ENCODE results near the gene PPIL1. TPM values are rescaled to one million over a fixed set of nuclear protein-coding genes. Genes with fewer than 3 reads are reported as not detected.

PPIL1 gene
- total and polyA plus RNA-seq, 5 donors = 49.4 to 75.6 (median 67.5) TPM

DNA sequence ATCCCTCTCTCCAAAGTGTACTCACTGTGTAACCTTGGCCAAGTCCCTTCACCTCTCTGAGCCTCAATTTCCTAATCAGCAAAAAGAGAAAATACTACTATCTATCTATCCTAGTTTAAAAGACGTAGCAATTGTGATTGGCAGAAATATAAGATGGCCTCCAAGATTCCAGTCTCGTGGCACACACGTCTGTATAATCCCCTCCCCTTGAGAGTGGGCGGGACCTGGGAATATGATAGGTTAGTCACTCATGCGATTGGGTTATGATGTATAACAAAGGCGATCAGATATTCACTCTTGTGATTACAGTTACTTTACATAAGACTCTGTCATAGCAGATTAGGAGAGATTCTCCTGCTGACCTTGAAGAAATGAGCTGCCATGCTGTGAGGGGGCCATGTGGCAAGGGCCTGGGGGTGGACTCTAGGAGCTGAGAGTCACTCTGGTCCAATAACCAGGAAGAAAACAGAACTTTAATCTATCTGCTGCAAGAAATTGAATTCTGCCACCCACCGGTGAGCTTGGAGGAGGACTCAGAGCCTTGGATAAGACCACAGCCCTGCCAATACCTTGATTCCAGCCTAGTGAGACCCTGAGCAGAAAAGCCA, 41.3 kb downstream of the PPIL1 start:
- intact Hi-C loops (cut with DNase I) = loop anchor here in 2 of 4 donors (5.0 to 10.0 kb wide), 2 partner anchors 61 to 68 kb away; no protein-coding TSS in a partner anchor
- Histone ChIP-seq H3K27me3 (ENCODE audit: control insufficient read depth, insufficient read depth) (no peaks in the 10 kb centered on the region), H3K9me3 (ENCODE audit: control insufficient read depth, low read length) (no peaks in the 10 kb centered on the region), H3K27ac (ENCODE audit: low read length) (no peak overlapping the region), H3K4me1 (ENCODE audit: control insufficient read depth, insufficient read depth, low read length) (peaks cover 10% of the 10 kb centered on the region), H3K4me3 (ENCODE audit: low read length) (no peak overlapping the region)
- ATAC-seq (no peak), DNase-seq (peak in 1 of 3 donors; percentile 11)
- 90% methylated on average over 7 of the region's 7 CpGs for WGBS

DNA sequence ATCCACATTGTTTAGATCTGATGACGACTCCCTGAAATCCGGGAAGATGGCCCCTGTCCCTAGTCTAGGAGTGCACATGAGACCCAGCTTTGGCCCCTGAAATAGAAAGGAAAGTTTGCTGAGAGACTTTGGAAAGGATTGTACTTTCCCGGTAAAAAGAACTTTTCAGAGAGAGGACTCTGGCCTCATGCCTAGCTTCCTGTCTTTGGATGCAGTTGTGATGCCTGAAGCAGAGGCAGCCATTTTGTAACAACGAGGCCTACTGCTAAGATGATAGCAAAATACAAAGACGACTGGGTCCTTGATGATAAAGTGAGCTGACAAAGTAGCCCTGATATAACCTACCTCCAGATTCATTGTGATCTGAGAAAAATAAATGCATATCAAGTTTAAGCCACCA, 42.3 kb downstream of the PPIL1 start:
- Histone ChIP-seq H3K27ac (ENCODE audit: low read length) (peak overlapping the region; percentile 17), H3K4me1 (ENCODE audit: control insufficient read depth, insufficient read depth, low read length) (peaks cover 15% of the 10 kb centered on the region), H3K27me3 (ENCODE audit: control insufficient read depth, insufficient read depth) (no peaks in the 10 kb centered on the region), H3K9me3 (ENCODE audit: control insufficient read depth, low read length) (no peaks in the 10 kb centered on the region), H3K4me3 (ENCODE audit: low read length) (no peak overlapping the region)
- WGBS = 81% methylated on average over 5 of the region's 5 CpGs
- no peak for DNase-seq
- intact Hi-C loops (cut with DNase I) = loop anchor here in 2 of 4 donors (5.0 to 10.0 kb wide), 2 partner anchors 60 to 68 kb away; no protein-coding TSS in a partner anchor
- ATAC-seq = no peak

DNA sequence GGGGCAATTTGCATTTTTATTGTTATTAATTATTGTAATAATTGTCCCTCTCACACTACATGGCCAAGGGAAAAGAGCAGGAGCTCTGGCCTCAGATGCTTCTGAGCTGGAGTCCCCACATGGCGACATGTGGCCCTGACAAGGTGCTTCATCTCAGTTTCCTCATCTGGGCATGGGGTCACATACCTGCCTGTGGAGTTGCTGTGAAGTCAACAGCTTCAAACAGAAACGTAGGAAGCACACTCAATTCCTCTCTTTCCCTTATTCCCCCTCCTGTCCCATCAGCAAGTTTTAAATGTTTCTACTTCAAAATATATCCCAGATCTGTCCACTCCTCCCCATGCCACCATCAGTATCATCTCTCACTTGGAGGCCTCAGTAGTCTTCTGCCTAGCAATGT, 44.0 kb downstream of the PPIL1 start:
- WGBS = 48% methylated on average over 2 of the region's 2 CpGs
- peaks cover 26% of the 10 kb centered on the region for H3K4me1 ChIP-seq (ENCODE audit: control insufficient read depth, insufficient read depth, low read length)
- intact Hi-C loops (cut with DNase I) = loop anchor here in 2 of 4 donors (5.0 to 10.0 kb wide), 2 partner anchors 58 to 66 kb away; no protein-coding TSS in a partner anchor

DNA sequence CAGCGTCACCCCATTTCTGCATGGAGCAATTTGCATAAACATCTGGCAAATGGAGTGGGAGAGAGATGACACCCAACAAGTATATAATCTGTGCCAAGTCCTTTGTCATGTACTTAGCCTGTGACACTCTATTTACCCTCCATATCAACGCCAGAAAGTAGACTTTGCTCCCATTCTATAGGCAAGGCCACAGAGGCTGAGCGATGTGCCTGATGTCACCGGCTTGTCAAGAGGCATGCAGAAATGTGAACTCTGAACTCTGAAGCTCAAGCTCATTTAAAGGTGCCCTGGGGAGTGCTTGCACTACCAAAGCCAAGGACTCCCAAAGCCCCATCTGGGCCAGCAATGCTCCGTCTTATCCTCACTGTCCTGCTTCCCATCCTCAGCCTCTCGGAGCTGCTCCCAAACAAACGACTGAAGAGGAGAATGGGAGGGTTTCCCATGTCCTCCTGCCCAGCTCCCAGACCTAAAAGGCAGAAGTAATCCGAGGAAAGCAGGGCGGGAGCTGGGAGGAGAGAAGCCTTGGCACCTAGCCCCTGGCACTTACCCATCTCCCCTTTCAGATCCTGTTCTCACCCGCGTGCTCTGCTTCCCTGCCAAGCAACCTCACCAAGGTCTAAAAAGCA, 44.6 kb downstream of the PPIL1 start:
- Histone ChIP-seq H3K4me1 (ENCODE audit: control insufficient read depth, insufficient read depth, low read length) (peaks cover 28% of the 10 kb centered on the region), H3K27me3 (ENCODE audit: control insufficient read depth, insufficient read depth) (no peaks in the 10 kb centered on the region), H3K9me3 (ENCODE audit: control insufficient read depth, low read length) (no peaks in the 10 kb centered on the region), H3K4me3 (ENCODE audit: low read length) (no peak overlapping the region), H3K27ac (ENCODE audit: low read length) (peak overlapping the region; percentile 62)
- DNase-seq (peak; percentile 82 to 93 (median 90)), ATAC-seq (peak; percentile 30 to 60)
- WGBS = 28% methylated on average over 11 of the region's 11 CpGs
- intact Hi-C loops (cut with DNase I) = loop anchor here in 2 of 4 donors (5.0 to 10.0 kb wide), 2 partner anchors 58 to 65 kb away; no protein-coding TSS in a partner anchor

More for the DNA sequence above, 44.0 kb downstream of the PPIL1 start:
- H3K4me3 ChIP-seq (ENCODE audit: low read length) = no peak overlapping the region
- H3K27me3 ChIP-seq (ENCODE audit: control insufficient read depth, insufficient read depth) = no peaks in the 10 kb centered on the region
- H3K27ac ChIP-seq (ENCODE audit: low read length) = peak overlapping the region; percentile 62
- DNase-seq (no peak), ATAC-seq (no peak)
- no peaks in the 10 kb centered on the region for H3K9me3 ChIP-seq (ENCODE audit: control insufficient read depth, low read length)

DNA sequence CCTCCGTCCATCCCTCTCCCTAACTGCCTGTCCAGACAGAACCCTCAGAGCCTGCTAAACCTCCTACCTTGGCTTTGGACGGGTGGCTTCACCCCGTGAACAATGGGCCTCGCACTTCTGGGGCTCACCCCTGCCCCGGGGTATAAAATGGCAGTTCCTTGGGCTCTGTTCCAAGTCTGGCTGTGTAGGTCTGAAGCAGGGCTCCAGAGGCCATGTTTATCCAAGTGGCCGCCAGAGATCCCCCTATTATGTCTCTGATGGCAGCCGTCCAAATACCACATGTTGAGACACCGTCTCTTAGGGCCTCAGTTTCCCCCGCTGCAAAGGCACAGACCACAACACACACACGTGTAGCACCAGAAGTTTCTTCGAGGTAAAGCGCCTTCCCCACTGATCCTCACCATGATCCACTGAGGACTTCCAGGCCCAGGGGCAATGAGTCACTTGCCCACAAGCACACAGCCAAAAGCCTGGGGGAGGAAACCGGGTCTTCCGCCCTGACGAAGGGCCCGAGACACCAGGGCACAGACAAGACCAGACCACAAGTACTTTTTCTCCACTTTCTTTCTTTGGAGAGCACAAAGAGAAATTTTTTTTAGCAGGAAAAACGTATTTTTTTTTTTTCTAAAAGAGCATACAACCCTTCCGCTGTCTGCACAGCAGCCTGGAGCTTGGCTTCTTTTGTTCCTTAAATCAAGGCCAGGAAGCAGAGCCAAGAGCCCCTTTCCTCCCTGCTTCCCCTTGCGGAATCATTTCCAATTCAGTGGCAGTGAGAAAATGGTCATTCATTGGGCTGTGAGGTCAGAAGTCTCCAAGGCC, 47.1 kb downstream of the PPIL1 start:
- H3K4me1 ChIP-seq (ENCODE audit: control insufficient read depth, insufficient read depth, low read length) = peaks cover 37% of the 10 kb centered on the region
- WGBS = 33% methylated on average over 19 of the region's 19 CpGs

DNA sequence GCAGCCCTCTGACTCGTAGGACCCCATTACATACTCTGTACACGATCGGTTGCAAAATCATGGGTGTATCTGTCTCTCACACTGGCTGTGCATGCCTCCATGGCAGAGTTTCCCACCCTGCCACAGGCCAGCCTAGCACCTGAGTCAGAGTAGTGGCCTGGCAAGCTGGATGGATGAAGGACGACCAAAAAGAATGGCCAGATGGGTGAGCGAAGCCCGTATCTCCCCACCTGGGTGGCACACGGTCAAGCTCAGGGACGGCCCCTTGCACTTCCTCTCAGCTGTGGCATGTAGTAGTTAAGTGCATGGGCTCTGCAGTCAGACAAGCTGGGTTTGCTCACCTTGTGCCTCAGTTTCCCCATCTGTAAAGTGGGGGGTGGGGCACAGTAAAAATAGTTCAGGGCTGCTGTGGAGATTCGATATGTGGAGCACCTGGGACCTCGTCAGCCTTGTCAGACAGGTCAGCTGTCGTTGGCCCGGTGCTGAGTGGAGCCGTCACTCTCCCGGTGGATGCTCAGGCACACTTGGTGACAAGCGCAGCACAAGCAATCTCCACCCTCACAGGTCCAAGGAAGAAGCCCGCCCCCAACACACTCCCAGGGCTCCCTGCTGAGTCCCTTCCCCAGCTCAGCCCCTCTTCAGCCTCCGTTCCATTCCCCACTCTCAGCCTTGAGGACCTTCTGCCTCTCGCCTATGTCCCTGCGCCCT, 47.9 kb downstream of the PPIL1 start:
- WGBS = 65% methylated on average over 19 of the region's 19 CpGs
- no peaks in the 10 kb centered on the region for H3K27me3 ChIP-seq (ENCODE audit: control insufficient read depth, insufficient read depth)
- peak in 1 of 3 donors; percentile 58 for DNase-seq
- no peak for ATAC-seq
- no peak overlapping the region for H3K27ac ChIP-seq (ENCODE audit: low read length)
- H3K4me3 ChIP-seq (ENCODE audit: low read length) = no peak overlapping the region
- H3K9me3 ChIP-seq (ENCODE audit: control insufficient read depth, low read length) = no peaks in the 10 kb centered on the region
- H3K4me1 ChIP-seq (ENCODE audit: control insufficient read depth, insufficient read depth, low read length) = peaks cover 42% of the 10 kb centered on the region
- intact Hi-C loops (cut with DNase I) = no loop called here

More for the DNA sequence above, 47.1 kb downstream of the PPIL1 start:
- Histone ChIP-seq H3K27ac (ENCODE audit: low read length) (peak overlapping the region; percentile 10), H3K4me3 (ENCODE audit: low read length) (no peak overlapping the region), H3K27me3 (ENCODE audit: control insufficient read depth, insufficient read depth) (no peaks in the 10 kb centered on the region), H3K9me3 (ENCODE audit: control insufficient read depth, low read length) (no peaks in the 10 kb centered on the region)
- DNase-seq (peak; percentile 73 to 81 (median 80)), ATAC-seq (peak; percentile 14 to 51)
- intact Hi-C loops (cut with DNase I) = no loop called here

DNA sequence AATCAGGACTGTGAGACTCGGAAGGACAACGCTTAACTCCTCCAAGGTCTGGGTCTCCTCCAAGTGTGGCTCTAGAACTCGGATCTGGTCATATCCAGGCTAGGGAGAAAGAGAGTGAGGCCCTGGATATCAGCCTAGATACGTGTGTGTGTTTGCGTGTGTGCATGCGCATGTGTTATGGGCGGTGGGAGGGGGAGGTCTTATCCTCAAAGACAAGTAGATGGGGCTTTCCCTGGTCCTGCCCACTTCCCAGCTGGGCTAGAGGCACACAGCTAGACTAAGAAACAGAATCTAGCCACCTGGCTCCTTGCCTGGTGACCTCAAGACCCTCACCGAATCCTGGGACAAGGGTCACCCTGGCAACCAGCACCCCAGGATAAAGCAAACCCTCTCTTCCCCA, 48.6 kb downstream of the PPIL1 start:
- no peak for ATAC-seq
- no peaks in the 10 kb centered on the region for H3K9me3 ChIP-seq (ENCODE audit: control insufficient read depth, low read length)
- peaks cover 46% of the 10 kb centered on the region for H3K4me1 ChIP-seq (ENCODE audit: control insufficient read depth, insufficient read depth, low read length)
- 64% methylated on average over 8 of the region's 8 CpGs for WGBS
- peak in 2 of 3 donors; percentile 11 to 48 for DNase-seq
- H3K4me3 ChIP-seq (ENCODE audit: low read length) = no peak overlapping the region
- H3K27ac ChIP-seq (ENCODE audit: low read length) = no peak overlapping the region
- intact Hi-C loops (cut with DNase I) = no loop called here
- no peaks in the 10 kb centered on the region for H3K27me3 ChIP-seq (ENCODE audit: control insufficient read depth, insufficient read depth)

DNA sequence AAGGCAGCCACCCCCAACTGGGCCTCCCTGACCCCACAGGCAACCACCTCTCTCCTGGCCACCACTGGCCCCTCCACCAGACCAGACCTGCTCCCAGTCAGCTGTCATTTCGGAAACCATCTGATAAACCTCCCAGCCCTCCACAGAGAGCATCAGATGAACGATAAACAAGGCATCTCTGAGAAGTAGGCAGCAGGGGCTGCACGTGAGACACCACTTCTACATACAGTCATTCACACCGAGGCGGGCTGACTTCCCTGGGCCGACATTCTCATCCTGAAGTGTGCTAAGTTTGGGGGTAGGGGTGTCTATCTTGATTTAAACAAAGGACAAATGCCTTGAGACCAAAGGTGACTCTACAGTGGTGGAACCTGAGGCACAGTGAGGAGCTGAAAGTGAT, 49.2 kb downstream of the PPIL1 start:
- 73% methylated on average over 6 of the region's 6 CpGs for WGBS
- ATAC-seq = no peak
- Histone ChIP-seq H3K4me3 (ENCODE audit: low read length) (no peak overlapping the region), H3K27ac (ENCODE audit: low read length) (no peak overlapping the region), H3K4me1 (ENCODE audit: control insufficient read depth, insufficient read depth, low read length) (peaks cover 42% of the 10 kb centered on the region), H3K27me3 (ENCODE audit: control insufficient read depth, insufficient read depth) (no peaks in the 10 kb centered on the region), H3K9me3 (ENCODE audit: control insufficient read depth, low read length) (no peaks in the 10 kb centered on the region)
- peak in 1 of 3 donors; percentile 20 for DNase-seq
- intact Hi-C loops (cut with DNase I) = no loop called here

DNA sequence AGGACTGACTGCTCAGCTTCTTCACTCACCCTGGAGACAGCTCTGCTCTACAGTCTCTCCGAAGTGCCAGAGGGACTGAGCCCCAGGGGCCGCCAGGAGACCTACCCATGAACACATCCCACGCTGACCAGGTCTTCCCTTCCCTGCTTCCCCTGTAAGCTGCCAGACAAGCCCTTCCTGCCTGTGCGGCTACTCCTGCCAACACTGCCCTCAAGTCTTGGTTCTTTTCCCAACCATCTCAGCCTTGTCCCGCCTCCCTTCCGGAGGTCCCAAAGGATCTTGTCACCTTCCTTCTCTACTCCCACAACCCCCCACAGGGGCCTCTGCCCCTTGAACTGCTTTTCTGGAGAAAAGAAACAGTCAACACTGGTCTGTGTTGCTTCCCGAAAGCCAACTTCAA, 50.4 kb downstream of the PPIL1 start:
- H3K4me3 ChIP-seq (ENCODE audit: low read length) = no peak overlapping the region
- ATAC-seq (peak; percentile 9), DNase-seq (peak in 2 of 3 donors; percentile 41 to 60)
- H3K27ac ChIP-seq (ENCODE audit: low read length) = peak overlapping the region; percentile 68
- intact Hi-C loops (cut with DNase I) = no loop called here
- no peaks in the 10 kb centered on the region for H3K27me3 ChIP-seq (ENCODE audit: control insufficient read depth, insufficient read depth)
- 53% methylated on average over 7 of the region's 7 CpGs for WGBS
- peaks cover 36% of the 10 kb centered on the region for H3K4me1 ChIP-seq (ENCODE audit: control insufficient read depth, insufficient read depth, low read length)
- no peaks in the 10 kb centered on the region for H3K9me3 ChIP-seq (ENCODE audit: control insufficient read depth, low read length)

DNA sequence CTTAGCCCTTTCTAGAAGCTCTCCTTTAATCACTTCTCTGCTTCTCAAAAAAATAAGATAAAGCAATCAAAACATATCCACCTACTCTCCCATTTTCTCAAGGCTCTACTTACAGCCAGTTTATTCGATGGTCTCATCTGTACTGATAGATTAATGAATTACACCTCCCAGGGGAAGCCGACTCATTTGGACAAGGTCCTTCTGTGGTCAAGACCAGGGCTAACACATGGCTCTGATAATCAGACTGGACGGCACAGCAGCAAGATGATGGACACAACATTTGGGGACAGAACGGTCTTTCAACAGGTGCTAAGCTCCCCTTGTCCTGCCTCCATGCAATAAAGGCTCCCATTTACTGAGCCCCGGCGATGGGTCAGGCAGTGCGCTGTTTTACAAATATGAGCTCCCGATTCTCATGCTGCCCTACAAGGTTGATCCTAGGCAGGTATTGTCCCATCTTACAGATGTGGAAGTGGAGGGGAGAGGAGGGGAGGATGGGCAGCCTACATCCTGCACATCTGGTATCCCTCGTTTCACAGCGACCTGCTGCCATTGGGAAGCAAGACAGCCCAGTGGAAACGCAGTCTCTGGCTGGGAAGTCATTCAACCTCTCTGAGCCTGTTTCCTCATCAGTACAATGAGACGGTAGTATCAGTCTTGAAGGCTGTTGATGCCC, 51.0 kb downstream of the PPIL1 start:
- ATAC-seq (no peak), DNase-seq (no peak)
- H3K27ac ChIP-seq (ENCODE audit: low read length) = peak overlapping the region; percentile 73
- H3K27me3 ChIP-seq (ENCODE audit: control insufficient read depth, insufficient read depth) = no peaks in the 10 kb centered on the region
- H3K9me3 ChIP-seq (ENCODE audit: control insufficient read depth, low read length) = no peaks in the 10 kb centered on the region
- WGBS = 69% methylated on average over 12 of the region's 12 CpGs
- intact Hi-C loops (cut with DNase I) = no loop called here
- no peak overlapping the region for H3K4me3 ChIP-seq (ENCODE audit: low read length)
- peaks cover 36% of the 10 kb centered on the region for H3K4me1 ChIP-seq (ENCODE audit: control insufficient read depth, insufficient read depth, low read length)

Measured in right cardiac atrium (tissue), 5 donors.